ENCODE results near the gene ANO6.

Gene ANO6

DNA sequence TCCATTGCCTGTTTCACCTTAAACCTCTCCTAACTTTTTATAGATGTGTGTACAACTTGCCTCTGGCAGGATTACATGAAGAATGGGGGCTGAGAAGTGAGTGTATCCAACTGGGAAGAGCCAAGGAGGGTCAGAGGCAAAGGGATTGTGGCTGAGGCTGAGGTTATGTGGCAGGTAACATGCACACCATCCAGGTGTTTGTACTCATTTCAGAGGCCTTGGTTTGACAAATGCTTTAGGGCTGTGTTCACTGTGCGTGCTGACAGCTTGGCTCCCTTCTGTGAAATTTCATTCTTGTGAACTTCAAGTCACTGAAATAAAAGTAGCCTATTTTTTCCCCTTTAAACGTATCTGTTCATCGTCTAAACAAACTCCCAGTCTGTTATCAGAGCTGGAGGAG lies 47.7 kb downstream of the ANO6 start:
- H3K27me3 ChIP-seq (replicated peaks; ENCODE audit: control insufficient read depth, insufficient read depth, low read length): no peaks in the 10 kb centered on the region
- TF ChIP-seq, protein P1, sequence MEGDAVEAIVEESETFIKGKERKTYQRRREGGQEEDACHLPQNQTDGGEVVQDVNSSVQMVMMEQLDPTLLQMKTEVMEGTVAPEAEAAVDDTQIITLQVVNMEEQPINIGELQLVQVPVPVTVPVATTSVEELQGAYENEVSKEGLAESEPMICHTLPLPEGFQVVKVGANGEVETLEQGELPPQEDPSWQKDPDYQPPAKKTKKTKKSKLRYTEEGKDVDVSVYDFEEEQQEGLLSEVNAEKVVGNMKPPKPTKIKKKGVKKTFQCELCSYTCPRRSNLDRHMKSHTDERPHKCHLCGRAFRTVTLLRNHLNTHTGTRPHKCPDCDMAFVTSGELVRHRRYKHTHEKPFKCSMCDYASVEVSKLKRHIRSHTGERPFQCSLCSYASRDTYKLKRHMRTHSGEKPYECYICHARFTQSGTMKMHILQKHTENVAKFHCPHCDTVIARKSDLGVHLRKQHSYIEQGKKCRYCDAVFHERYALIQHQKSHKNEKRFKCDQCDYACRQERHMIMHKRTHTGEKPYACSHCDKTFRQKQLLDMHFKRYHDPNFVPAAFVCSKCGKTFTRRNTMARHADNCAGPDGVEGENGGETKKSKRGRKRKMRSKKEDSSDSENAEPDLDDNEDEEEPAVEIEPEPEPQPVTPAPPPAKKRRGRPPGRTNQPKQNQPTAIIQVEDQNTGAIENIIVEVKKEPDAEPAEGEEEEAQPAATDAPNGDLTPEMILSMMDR (IDR thresholded peaks at IDR 0.05; ENCODE audit: insufficient read depth, low read length, poor library complexity, severe bottlenecking): no peak
- no peak for DNase-seq (ENCODE audit: extremely low read depth, insufficient read length)
- H3K36me3 ChIP-seq (ENCODE audit: control insufficient read depth, insufficient read depth, low read length): no peaks in the 10 kb centered on the region
- H3K4me3 ChIP-seq (replicated peaks; ENCODE audit: low read depth, low read length): no peak overlapping the region

DNA sequence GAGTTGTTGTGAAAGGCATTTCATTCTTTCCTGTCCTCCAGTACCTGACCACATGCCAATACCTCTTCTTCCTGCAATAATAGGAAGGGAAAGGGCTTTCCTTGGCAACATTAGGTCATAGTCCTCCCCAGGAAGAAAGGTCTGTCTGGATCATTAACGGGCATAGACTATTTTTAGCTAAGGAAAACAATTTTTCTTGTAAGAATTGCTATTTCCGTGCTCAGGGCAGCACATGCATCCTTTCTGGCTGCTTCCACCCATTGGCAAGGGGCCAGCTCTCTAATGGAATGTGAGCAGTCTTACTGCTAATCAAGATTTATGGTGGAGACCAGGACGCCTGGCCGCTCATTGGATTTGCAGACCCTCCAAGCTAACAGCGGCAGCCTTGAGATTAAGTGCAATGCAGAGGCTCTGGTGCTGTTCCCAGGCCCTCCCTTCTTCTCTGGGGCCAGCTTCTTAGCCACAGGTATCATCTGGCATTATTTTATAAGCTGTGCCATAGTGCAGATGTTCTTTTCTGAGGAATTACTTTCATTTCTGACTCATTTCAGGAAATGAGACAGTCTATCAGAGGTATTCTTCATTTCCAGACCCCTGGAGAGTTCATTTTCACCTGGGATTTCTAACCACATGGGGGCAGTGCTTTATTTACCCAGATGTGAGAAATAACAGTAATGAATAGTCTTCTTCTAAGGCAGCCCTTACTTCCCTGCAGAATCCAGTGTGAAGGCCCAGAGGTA lies 52.9 kb downstream of the ANO6 start:
- Histone ChIP-seq H3K4me3 (replicated peaks; ENCODE audit: low read depth, low read length) (no peak overlapping the region), H3K27me3 (replicated peaks; ENCODE audit: control insufficient read depth, insufficient read depth, low read length) (no peaks in the 10 kb centered on the region), H3K36me3 (ENCODE audit: control insufficient read depth, insufficient read depth, low read length) (no peaks in the 10 kb centered on the region; the same call in 1 of the 2 replicates)
- TF ChIP-seq, protein P1 (IDR thresholded peaks at IDR 0.05; ENCODE audit: insufficient read depth, low read length, poor library complexity, severe bottlenecking): peak; percentile 30
- peak; percentile 18 for DNase-seq (ENCODE audit: extremely low read depth, insufficient read length)

DNA sequence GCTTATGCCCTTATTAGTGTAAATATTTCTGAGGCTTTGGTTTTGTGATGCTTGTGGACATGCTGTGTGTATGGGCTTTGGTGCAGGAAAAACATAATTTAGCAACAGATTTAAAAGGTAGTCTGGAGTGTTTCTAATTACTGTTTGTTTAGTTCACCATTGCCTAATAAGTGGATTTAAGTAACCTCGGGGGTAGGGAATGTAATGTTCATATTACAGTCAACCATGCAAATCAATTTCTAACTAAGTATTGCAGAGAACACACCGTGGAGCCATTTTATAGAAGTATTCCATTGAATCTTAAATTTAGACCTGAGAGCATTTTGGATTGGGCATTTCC lies 53.5 kb downstream of the ANO6 start:
- H3K4me3 ChIP-seq (replicated peaks; ENCODE audit: low read depth, low read length): no peak overlapping the region
- no peak for DNase-seq (ENCODE audit: extremely low read depth, insufficient read length)
- H3K36me3 ChIP-seq (ENCODE audit: control insufficient read depth, insufficient read depth, low read length): no peaks in the 10 kb centered on the region; the same call in 1 of the 2 replicates
- TF ChIP-seq, protein P1 (IDR thresholded peaks at IDR 0.05; ENCODE audit: insufficient read depth, low read length, poor library complexity, severe bottlenecking): no peak
- no peaks in the 10 kb centered on the region for H3K27me3 ChIP-seq (replicated peaks; ENCODE audit: control insufficient read depth, insufficient read depth, low read length)

DNA sequence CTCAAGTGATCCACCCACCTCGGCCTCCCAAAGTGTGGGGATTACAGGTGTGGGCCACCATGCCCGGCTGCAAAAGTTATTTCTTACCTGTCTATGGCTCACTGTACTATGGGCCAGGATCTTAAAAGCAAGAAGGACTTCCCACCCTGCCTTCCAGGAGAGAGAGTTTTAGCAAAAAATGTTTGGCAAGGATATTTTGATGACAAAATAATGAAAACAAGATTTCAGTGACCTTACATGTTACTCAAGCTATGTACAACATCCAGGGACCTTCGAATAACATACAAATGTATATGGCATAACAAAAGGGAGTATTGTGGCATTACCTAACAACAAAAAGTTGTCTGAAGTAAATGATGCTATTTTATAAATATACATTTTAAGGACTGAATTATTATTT lies 55.1 kb downstream of the ANO6 start:
- no peak for DNase-seq (ENCODE audit: extremely low read depth, insufficient read length)
- no peaks in the 10 kb centered on the region; the same call in 1 of the 2 replicates for H3K36me3 ChIP-seq (ENCODE audit: control insufficient read depth, insufficient read depth, low read length)
- H3K27me3 ChIP-seq (replicated peaks; ENCODE audit: control insufficient read depth, insufficient read depth, low read length): no peaks in the 10 kb centered on the region
- no peak overlapping the region for H3K4me3 ChIP-seq (replicated peaks; ENCODE audit: low read depth, low read length)
- TF ChIP-seq, protein P1 (IDR thresholded peaks at IDR 0.05; ENCODE audit: insufficient read depth, low read length, poor library complexity, severe bottlenecking): no peak

DNA sequence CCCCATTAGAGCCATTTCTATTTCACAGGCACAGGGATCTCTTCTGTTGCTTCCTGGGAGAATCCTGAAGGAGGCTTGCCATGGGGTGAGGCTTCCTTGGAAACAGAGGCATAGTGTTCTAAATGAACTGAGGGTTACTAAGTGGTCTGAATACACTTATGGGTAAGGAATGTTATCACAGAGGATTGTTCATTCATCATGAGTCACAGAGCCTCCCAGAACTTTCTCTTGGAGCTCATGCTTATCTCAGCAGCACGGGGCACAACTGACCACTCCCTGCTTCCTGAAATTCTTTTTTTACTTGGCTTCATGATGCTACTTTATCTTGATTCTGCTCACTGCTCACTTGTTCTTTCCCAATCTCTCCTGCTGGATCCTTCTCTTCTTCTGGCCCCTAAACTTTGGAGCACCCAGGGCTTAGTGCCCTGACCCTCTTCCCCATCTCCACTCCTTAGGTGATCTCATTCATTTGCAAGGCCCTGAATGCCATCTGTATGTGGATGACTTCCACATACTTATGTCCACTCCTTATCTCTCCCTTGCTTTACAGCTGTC lies 57.9 kb downstream of the ANO6 start:
- no peak for DNase-seq (ENCODE audit: extremely low read depth, insufficient read length)
- Histone ChIP-seq H3K27me3 (replicated peaks; ENCODE audit: control insufficient read depth, insufficient read depth, low read length) (no peaks in the 10 kb centered on the region), H3K4me3 (replicated peaks; ENCODE audit: low read depth, low read length) (no peak overlapping the region), H3K36me3 (ENCODE audit: control insufficient read depth, insufficient read depth, low read length) (no peaks in the 10 kb centered on the region; the same call in 1 of the 2 replicates)
- TF ChIP-seq, protein P1 (IDR thresholded peaks at IDR 0.05; ENCODE audit: insufficient read depth, low read length, poor library complexity, severe bottlenecking): no peak
